Duodenal mucosa (tissue), 2 donors: ENCODE measurements around the gene BICDL1.

Experiments
- H3K27ac ChIP-seq: one replicate; pipeline ENCODE4 v1.7.0; 2013; ENCODE audit warnings: low read depth, low read length
- H3K27me3 ChIP-seq, 2 donors: one replicate each; pipeline ENCODE4 v1.7.0; 2013; ENCODE audit warnings: low read length in 2 of 2, control low read depth in 1 of 2; ENCODE audit not compliant: insufficient read depth in 2 of 2, control insufficient read depth in 1 of 2
- H3K36me3 ChIP-seq, 2 donors: one replicate each; pipeline ENCODE4 v1.7.0; 2013; ENCODE audit warnings: low read length in 2 of 2, control low read depth in 1 of 2; ENCODE audit not compliant: insufficient read depth in 2 of 2, control insufficient read depth in 1 of 2
- H3K4me1 ChIP-seq, 2 donors: one replicate each; pipeline ENCODE4 v1.7.0; 2013; ENCODE audit warnings: low read length in 2 of 2, control low read depth in 1 of 2; ENCODE audit not compliant: insufficient read depth in 2 of 2, control insufficient read depth in 1 of 2
- H3K4me3 ChIP-seq, 2 donors: one replicate each; pipeline ENCODE4 v1.7.0; 2013; ENCODE audit warnings: low read length in 2 of 2, low read depth in 1 of 2
- H3K9ac ChIP-seq, 2 donors: one replicate each; pipeline ENCODE4 v1.7.0; 2013; ENCODE audit warnings: low read length in 2 of 2, low read depth in 1 of 2
- H3K9me3 ChIP-seq, 2 donors: one replicate each; pipeline ENCODE4 v1.7.0; 2013; ENCODE audit warnings: low read length in 2 of 2, control low read depth in 1 of 2; ENCODE audit not compliant: control insufficient read depth in 1 of 2

BICDL1 gene

GRCh38 chr12:120064054-120064940 lies 75.3 kb downstream of the BICDL1 start:
- Histone ChIP-seq H3K9ac (no peak overlapping the region), H3K36me3 (no peaks in the 10 kb centered on the region), H3K27ac (no peak overlapping the region), H3K9me3 (no peaks in the 10 kb centered on the region), H3K4me3 (no peak overlapping the region), H3K4me1 (peaks cover 0 to 4% of the 10 kb centered on the region in 2 donors), H3K27me3 (no peaks in the 10 kb centered on the region)

- Histone ChIP-seq H3K4me1 (no peaks in the 10 kb centered on the region), H3K27me3 (no peaks in the 10 kb centered on the region), H3K36me3 (no peaks in the 10 kb centered on the region), H3K9ac (no peak overlapping the region), H3K9me3 (no peaks in the 10 kb centered on the region), H3K4me3 (no peak overlapping the region), H3K27ac (no peak overlapping the region)
Observed at GRCh38 chr12:120065472-120065871, 76.4 kb downstream of the BICDL1 start.

- Histone ChIP-seq H3K36me3 (no peaks in the 10 kb centered on the region), H3K4me3 (no peak overlapping the region), H3K9me3 (no peaks in the 10 kb centered on the region), H3K27ac (no peak overlapping the region), H3K27me3 (no peaks in the 10 kb centered on the region), H3K9ac (no peak overlapping the region), H3K4me1 (no peaks in the 10 kb centered on the region)
Observed at GRCh38 chr12:120066341-120066740, 77.3 kb downstream of the BICDL1 start.

- H3K9ac ChIP-seq, result no peak overlapping the region
- no peaks in the 10 kb centered on the region for H3K36me3 ChIP-seq
- H3K4me3 ChIP-seq, result no peak overlapping the region
- no peaks in the 10 kb centered on the region for H3K4me1 ChIP-seq
- no peaks in the 10 kb centered on the region for H3K27me3 ChIP-seq
- H3K9me3 ChIP-seq, result no peaks in the 10 kb centered on the region
- no peak overlapping the region for H3K27ac ChIP-seq
Observed at GRCh38 chr12:120067084-120067869, 78.2 kb downstream of the BICDL1 start.

- H3K27ac ChIP-seq, result no peak overlapping the region
- no peak overlapping the region for H3K4me3 ChIP-seq
- H3K9me3 ChIP-seq, result no peaks in the 10 kb centered on the region
- no peaks in the 10 kb centered on the region for H3K36me3 ChIP-seq
- H3K4me1 ChIP-seq, result no peaks in the 10 kb centered on the region
- H3K9ac ChIP-seq, result no peak overlapping the region
- no peaks in the 10 kb centered on the region for H3K27me3 ChIP-seq
Observed at GRCh38 chr12:120067901-120068300, 78.9 kb downstream of the BICDL1 start.

- H3K4me1 ChIP-seq, result no peaks in the 10 kb centered on the region
- H3K27ac ChIP-seq, result no peak overlapping the region
- no peaks in the 10 kb centered on the region for H3K36me3 ChIP-seq
- H3K4me3 ChIP-seq, result no peak overlapping the region
- H3K9me3 ChIP-seq, result no peaks in the 10 kb centered on the region
- no peaks in the 10 kb centered on the region for H3K27me3 ChIP-seq
- no peak overlapping the region for H3K9ac ChIP-seq
Observed at GRCh38 chr12:120069278-120069677, 80.2 kb downstream of the BICDL1 start.

GRCh38 chr12:120071493-120072020 lies 82.5 kb downstream of the BICDL1 start:
- H3K36me3 ChIP-seq, result no peaks in the 10 kb centered on the region
- no peak overlapping the region for H3K4me3 ChIP-seq
- no peaks in the 10 kb centered on the region for H3K9me3 ChIP-seq
- no peak overlapping the region for H3K9ac ChIP-seq
- H3K4me1 ChIP-seq, result no peaks in the 10 kb centered on the region
- no peak overlapping the region for H3K27ac ChIP-seq
- no peaks in the 10 kb centered on the region for H3K27me3 ChIP-seq

GRCh38 chr12:120072472-120073249 lies 83.6 kb downstream of the BICDL1 start:
- Histone ChIP-seq H3K4me1 (no peaks in the 10 kb centered on the region), H3K27ac (no peak overlapping the region), H3K36me3 (no peaks in the 10 kb centered on the region), H3K9me3 (no peaks in the 10 kb centered on the region), H3K9ac (no peak overlapping the region), H3K4me3 (no peak overlapping the region), H3K27me3 (no peaks in the 10 kb centered on the region)

- no peaks in the 10 kb centered on the region for H3K9me3 ChIP-seq
- H3K4me1 ChIP-seq, result peaks cover 5 to 15% of the 10 kb centered on the region in 2 donors
- no peaks in the 10 kb centered on the region for H3K36me3 ChIP-seq
- no peak overlapping the region for H3K4me3 ChIP-seq
- H3K27ac ChIP-seq, result no peak overlapping the region
- H3K27me3 ChIP-seq, result no peaks in the 10 kb centered on the region
- H3K9ac ChIP-seq, result no peak overlapping the region
Observed at GRCh38 chr12:120075034-120075616, 86.1 kb downstream of the BICDL1 start.
